ENCODE data around the gene PHLPP1. TPM values are rescaled to one million over a fixed set of nuclear protein-coding genes. Genes with fewer than 3 reads are reported as not detected.

PHLPP1 gene
- total RNA-seq, 4 donors from 2014 or later, result 5.5 to 9.7 (median 8.0) TPM

DNA sequence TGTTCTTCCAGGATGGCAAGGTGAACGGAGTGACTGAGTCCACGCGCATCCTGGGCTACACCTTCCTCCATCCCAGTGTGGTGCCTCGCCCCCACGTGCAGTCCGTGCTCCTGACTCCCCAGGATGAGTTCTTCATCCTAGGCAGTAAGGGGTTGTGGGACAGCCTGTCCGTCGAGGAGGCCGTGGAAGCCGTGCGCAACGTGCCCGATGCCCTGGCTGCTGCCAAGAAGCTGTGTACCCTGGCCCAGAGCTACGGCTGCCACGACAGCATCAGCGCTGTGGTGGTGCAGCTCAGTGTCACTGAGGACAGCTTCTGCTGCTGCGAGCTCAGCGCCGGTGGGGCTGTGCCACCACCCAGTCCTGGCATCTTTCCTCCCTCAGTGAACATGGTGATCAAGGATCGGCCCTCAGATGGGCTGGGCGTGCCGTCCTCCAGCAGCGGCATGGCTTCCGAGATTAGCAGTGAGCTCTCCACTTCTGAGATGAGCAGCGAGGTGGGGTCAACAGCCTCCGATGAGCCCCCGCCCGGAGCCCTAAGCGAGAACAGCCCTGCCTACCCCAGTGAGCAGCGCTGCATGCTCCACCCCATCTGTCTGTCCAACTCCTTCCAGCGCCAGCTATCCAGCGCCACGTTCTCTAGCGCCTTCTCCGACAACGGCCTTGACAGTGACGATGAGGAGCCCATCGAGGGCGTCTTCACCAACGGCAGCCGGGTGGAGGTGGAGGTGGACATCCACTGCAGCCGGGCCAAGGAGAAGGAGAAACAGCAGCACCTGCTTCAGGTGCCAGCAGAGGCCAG lies 263.1 kb downstream of the PHLPP1 start:
- ATAC-seq (no peak), DNase-seq (no peak)
- peaks cover 0 to 9% of the 10 kb centered on the region in 2 donors for H3K36me3 ChIP-seq
- no peaks in the 10 kb centered on the region for H3K9me3 ChIP-seq
- no peak overlapping the region for H3K4me3 ChIP-seq
- H3K27me3 ChIP-seq, result no peaks in the 10 kb centered on the region
- no peaks in the 10 kb centered on the region for H3K4me1 ChIP-seq
- intact Hi-C loops (cut with DNase I; ENCODE audit: low total_unique reads) (no loop called here), in situ Hi-C loops (cut with MboI; ENCODE audit: low sequenced_read_pairs in 4 of 4) (loop anchor here (25.0 kb wide), 3 partner anchors 266 to 791 kb away; partner anchors contain the start of genes PHLPP1 (in 2 of the 4), PIGN (in 1 of the 4) and RELCH (in 1 of the 4))
- no peak overlapping the region for H3K27ac ChIP-seq
- no peak for TF ChIP-seq POLR2A (IDR thresholded peaks at IDR 0.05)
- TF ChIP-seq, protein P1, sequence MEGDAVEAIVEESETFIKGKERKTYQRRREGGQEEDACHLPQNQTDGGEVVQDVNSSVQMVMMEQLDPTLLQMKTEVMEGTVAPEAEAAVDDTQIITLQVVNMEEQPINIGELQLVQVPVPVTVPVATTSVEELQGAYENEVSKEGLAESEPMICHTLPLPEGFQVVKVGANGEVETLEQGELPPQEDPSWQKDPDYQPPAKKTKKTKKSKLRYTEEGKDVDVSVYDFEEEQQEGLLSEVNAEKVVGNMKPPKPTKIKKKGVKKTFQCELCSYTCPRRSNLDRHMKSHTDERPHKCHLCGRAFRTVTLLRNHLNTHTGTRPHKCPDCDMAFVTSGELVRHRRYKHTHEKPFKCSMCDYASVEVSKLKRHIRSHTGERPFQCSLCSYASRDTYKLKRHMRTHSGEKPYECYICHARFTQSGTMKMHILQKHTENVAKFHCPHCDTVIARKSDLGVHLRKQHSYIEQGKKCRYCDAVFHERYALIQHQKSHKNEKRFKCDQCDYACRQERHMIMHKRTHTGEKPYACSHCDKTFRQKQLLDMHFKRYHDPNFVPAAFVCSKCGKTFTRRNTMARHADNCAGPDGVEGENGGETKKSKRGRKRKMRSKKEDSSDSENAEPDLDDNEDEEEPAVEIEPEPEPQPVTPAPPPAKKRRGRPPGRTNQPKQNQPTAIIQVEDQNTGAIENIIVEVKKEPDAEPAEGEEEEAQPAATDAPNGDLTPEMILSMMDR (IDR thresholded peaks at IDR 0.05 in 4 of 5, conservative IDR thresholded peaks at IDR 0.05 in 1 of 5), result no peak

DNA sequence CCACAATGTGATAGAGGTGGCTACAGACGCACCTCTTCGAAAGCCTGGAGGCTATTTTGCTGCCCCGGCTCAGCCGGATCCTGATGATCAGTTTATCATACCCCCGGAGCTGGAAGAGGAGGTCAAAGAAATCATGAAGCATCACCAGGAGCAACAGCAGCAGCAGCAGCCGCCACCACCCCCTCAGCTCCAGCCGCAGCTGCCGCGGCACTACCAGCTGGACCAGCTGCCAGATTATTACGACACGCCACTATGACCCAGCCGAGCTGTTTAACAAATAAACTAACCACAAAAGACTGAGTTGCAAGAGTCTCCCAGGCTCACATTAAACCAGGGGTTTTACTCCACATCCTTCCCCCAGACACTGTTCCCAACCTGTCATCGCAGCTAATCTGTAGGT lies 263.8 kb downstream of the PHLPP1 start:
- intact Hi-C loops (cut with DNase I; ENCODE audit: low total_unique reads) (no loop called here), in situ Hi-C loops (cut with MboI; ENCODE audit: low sequenced_read_pairs in 4 of 4) (loop anchor here (25.0 kb wide), 3 partner anchors 267 to 792 kb away; partner anchors contain the start of genes PHLPP1 (in 2 of the 4), PIGN (in 1 of the 4) and RELCH (in 1 of the 4))
- H3K36me3 ChIP-seq, result peaks cover 0 to 9% of the 10 kb centered on the region in 2 donors
- no peaks in the 10 kb centered on the region for H3K27me3 ChIP-seq
- H3K27ac ChIP-seq, result no peak overlapping the region
- ATAC-seq (peak; percentile 65 to 76), DNase-seq (peak; percentile 35 to 43)
- no peaks in the 10 kb centered on the region for H3K9me3 ChIP-seq
- H3K4me1 ChIP-seq, result no peaks in the 10 kb centered on the region
- TF ChIP-seq, protein P1 (IDR thresholded peaks at IDR 0.05 in 4 of 5, conservative IDR thresholded peaks at IDR 0.05 in 1 of 5), result no peak
- no peak for TF ChIP-seq POLR2A (IDR thresholded peaks at IDR 0.05)
- no peak overlapping the region for H3K4me3 ChIP-seq

DNA sequence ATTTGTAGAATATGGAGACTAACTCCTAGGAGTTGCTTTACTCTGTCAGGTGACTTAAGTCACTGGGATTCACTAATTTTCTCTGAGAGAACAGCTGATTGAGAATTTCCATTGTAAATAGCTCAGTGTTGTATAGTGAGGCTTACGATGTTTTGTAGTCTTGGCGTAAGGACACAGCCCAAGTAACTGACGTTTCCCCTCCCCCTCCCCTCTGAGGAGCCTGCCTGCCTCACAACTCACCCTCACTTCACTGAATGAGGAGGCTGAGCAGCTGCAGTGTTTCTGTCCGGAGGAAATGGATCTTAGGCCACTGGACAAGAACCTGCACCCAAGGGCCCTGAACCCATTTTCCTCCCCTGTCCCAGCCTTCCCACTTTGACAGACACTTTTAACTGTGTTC lies 264.6 kb downstream of the PHLPP1 start:
- Histone ChIP-seq H3K4me1 (no peaks in the 10 kb centered on the region), H3K27me3 (no peaks in the 10 kb centered on the region), H3K9me3 (no peaks in the 10 kb centered on the region), H3K36me3 (peaks cover 0 to 9% of the 10 kb centered on the region in 2 donors), H3K4me3 (no peak overlapping the region), H3K27ac (no peak overlapping the region)
- DNase-seq (no peak), ATAC-seq (no peak)
- intact Hi-C loops (cut with DNase I; ENCODE audit: low total_unique reads) (loop anchor here (5.0 kb wide), 1 partner anchor 343 kb away; no protein-coding TSS in a partner anchor), in situ Hi-C loops (cut with MboI; ENCODE audit: low sequenced_read_pairs in 4 of 4) (loop anchor here (10.0 to 25.0 kb wide), 6 partner anchors 265 to 793 kb away; partner anchors contain the start of genes PHLPP1 (in 3 of the 4), PIGN (in 1 of the 4) and RELCH (in 1 of the 4))
- no peak for TF ChIP-seq POLR2A (IDR thresholded peaks at IDR 0.05)
- TF ChIP-seq, protein P1 (IDR thresholded peaks at IDR 0.05 in 4 of 5, conservative IDR thresholded peaks at IDR 0.05 in 1 of 5), result no peak

DNA sequence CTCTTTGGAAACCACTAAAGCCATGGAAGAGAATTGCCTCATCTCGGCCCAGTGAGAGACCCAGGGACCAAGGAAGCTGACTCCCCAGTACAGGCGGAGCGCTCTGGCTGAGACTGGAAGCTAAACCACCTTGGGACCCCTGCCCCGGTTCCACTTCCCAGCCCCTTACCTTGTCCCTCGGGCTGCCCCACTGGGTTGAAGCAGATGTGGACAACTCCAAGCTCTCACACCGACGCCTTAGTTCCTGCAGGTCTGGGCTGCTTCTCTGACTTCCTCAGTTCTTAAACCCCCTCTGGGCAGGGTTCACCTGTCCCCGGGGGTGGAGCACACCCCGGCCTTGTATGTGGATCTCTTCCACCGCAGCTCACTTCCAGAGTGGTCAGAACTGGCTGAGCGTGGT lies 266.2 kb downstream of the PHLPP1 start:
- no peaks in the 10 kb centered on the region for H3K4me1 ChIP-seq
- ATAC-seq, result no peak
- no peak overlapping the region for H3K4me3 ChIP-seq
- intact Hi-C loops (cut with DNase I; ENCODE audit: low total_unique reads), result loop anchor here (5.0 kb wide), 1 partner anchor 344 kb away; no protein-coding TSS in a partner anchor
- no peak for DNase-seq
- in situ Hi-C loops (cut with MboI; ENCODE audit: low sequenced_read_pairs in 4 of 4), result loop anchor here (10.0 to 25.0 kb wide), 6 partner anchors 267 to 794 kb away; partner anchors contain the start of genes PHLPP1 (in 3 of the 4), PIGN (in 1 of the 4) and RELCH (in 1 of the 4)
- no peak overlapping the region for H3K27ac ChIP-seq
- H3K9me3 ChIP-seq, result no peaks in the 10 kb centered on the region
- no peaks in the 10 kb centered on the region for H3K27me3 ChIP-seq
- peaks cover 0 to 9% of the 10 kb centered on the region in 2 donors for H3K36me3 ChIP-seq
- no peak for TF ChIP-seq POLR2A (IDR thresholded peaks at IDR 0.05)
- TF ChIP-seq, protein P1 (IDR thresholded peaks at IDR 0.05 in 4 of 5, conservative IDR thresholded peaks at IDR 0.05 in 1 of 5), result no peak

All from gastrocnemius medialis (tissue), 4 donors.